ENCODE results near the gene CST4.

DNA sequence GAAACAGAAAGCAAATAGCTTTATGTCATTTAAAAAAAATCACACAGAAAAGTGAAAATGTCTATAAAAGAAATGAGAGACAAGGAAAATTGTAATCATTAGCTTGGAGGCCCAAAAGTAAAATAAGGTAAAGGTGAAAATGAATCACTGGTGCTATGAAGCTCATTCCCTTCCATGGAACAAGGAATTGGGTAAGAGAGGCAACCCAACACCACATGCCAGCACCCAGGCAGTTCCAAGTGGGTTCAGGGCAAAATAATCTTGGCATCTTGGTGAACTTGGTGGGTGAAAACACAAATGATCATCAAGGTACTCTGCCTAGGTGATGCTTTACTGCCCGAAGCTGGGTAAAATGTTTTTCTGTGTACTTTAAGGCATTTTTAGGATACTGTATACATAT is 16.7 kb downstream of the CST4 start:
- TF ChIP-seq, protein P1, sequence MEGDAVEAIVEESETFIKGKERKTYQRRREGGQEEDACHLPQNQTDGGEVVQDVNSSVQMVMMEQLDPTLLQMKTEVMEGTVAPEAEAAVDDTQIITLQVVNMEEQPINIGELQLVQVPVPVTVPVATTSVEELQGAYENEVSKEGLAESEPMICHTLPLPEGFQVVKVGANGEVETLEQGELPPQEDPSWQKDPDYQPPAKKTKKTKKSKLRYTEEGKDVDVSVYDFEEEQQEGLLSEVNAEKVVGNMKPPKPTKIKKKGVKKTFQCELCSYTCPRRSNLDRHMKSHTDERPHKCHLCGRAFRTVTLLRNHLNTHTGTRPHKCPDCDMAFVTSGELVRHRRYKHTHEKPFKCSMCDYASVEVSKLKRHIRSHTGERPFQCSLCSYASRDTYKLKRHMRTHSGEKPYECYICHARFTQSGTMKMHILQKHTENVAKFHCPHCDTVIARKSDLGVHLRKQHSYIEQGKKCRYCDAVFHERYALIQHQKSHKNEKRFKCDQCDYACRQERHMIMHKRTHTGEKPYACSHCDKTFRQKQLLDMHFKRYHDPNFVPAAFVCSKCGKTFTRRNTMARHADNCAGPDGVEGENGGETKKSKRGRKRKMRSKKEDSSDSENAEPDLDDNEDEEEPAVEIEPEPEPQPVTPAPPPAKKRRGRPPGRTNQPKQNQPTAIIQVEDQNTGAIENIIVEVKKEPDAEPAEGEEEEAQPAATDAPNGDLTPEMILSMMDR (IDR thresholded peaks at IDR 0.05; ENCODE audit: low read depth, low read length, poor library complexity, severe bottlenecking): no peak
- TF ChIP-seq EZH2phosphoT487 (IDR thresholded peaks at IDR 0.05; ENCODE audit: borderline replicate concordance, low read length): no peak
